HepG2 (cell line): Measurements from ENCODE around the gene SCT. TPM values are rescaled to one million over a fixed set of nuclear protein-coding genes. Genes with fewer than 3 reads are reported as not detected.

Experiments
- CENPX ChIP-seq: sonication (generic); formaldehyde crosslinking; IDR thresholded peaks from 2 replicates; pipeline ENCODE4 v1.9.0; 2021; ENCODE audit warnings: mild to moderate bottlenecking, missing genetic modification reagents, moderate library complexity
- GFI1 ChIP-seq: sonication (generic); formaldehyde crosslinking; IDR thresholded peaks from 2 replicates; pipeline ENCODE4 v1.5.0; 2020; ENCODE audit warnings: missing genetic modification reagents, mild to moderate bottlenecking, borderline replicate concordance
- KLF13 ChIP-seq: sonication (generic); formaldehyde crosslinking; IDR thresholded peaks from 2 replicates; pipeline ENCODE4 v1.4.0; 2020; ENCODE audit warnings: mild to moderate bottlenecking, missing genetic modification reagents
- MED8 ChIP-seq: sonication (generic); formaldehyde crosslinking; IDR thresholded peaks from 2 replicates; pipeline ENCODE4 v1.8.1; 2023; ENCODE audit warnings: mild to moderate bottlenecking, missing genetic modification reagents; ENCODE audit not compliant: insufficient replicate concordance
- MYNN ChIP-seq: sonication (generic); formaldehyde crosslinking; IDR thresholded peaks from 2 replicates; pipeline ENCODE4 v1.4.0; 2020; ENCODE audit warnings: mild to moderate bottlenecking, low read depth, missing genetic modification reagents
- PHF20 ChIP-seq: sonication (generic); formaldehyde crosslinking; IDR thresholded peaks from 2 replicates; pipeline ENCODE4 v1.5.0; 2020; ENCODE audit warnings: mild to moderate bottlenecking, missing genetic modification reagents
- POLR2A ChIP-seq, 2 experiments: IDR thresholded peaks; 2 replicates each; pipeline ENCODE4 v1.6.1; 2011; ENCODE audit warnings: low read depth in 2 of 2, low read length in 2 of 2, mild to moderate bottlenecking in 1 of 2, moderate library complexity in 1 of 2; ENCODE audit not compliant: insufficient read depth in 1 of 2
- POLR2AphosphoS5 ChIP-seq: IDR thresholded peaks from 2 replicates; pipeline ENCODE4 v1.6.1; 2012; ENCODE audit warnings: low read depth, low read length
- PTBP1 ChIP-seq: fragments of 200-400 bp; formaldehyde crosslinking; IDR thresholded peaks from 2 replicates; pipeline ENCODE4 v1.6.1; 2018; ENCODE audit warnings: low read length, low read depth; ENCODE audit not compliant: poor library complexity, severe bottlenecking
- RCOR2 ChIP-seq: IDR thresholded peaks from 2 replicates; pipeline ENCODE4 v1.6.1; 2016; ENCODE audit warnings: missing biosample characterization, missing genetic modification reagents
- ZNF143 ChIP-seq: sonication (generic); formaldehyde crosslinking; IDR thresholded peaks from 2 replicates; pipeline ENCODE4 v1.4.0; 2020; ENCODE audit warnings: missing genetic modification reagents
- ZNF547 ChIP-seq: sonication (generic); formaldehyde crosslinking; IDR thresholded peaks from 2 replicates; pipeline ENCODE4 v1.5.1; 2020; ENCODE audit warnings: mild to moderate bottlenecking, missing genetic modification reagents
- ZNF557 ChIP-seq: sonication (generic); formaldehyde crosslinking; IDR thresholded peaks from 2 replicates; pipeline ENCODE4 v1.4.0; 2020; ENCODE audit warnings: missing genetic modification reagents
- ZNF615 ChIP-seq: sonication (generic); formaldehyde crosslinking; IDR thresholded peaks from 2 replicates; pipeline ENCODE4 v1.5.0; 2020; ENCODE audit warnings: mild to moderate bottlenecking, missing genetic modification reagents, borderline replicate concordance
- ZNF776 ChIP-seq: sonication (generic); formaldehyde crosslinking; IDR thresholded peaks from 2 replicates; pipeline ENCODE4 v1.4.0; 2020; ENCODE audit warnings: mild to moderate bottlenecking, missing genetic modification reagents
- polyA plus RNA-seq, 8 experiments: library from polyadenylated mRNA; depleted of rRNA in 3 of 8; stranded (reverse) in 7 of 8; unstranded in 1 of 8; fragments of >200 nt; fragmentation: Illumina TruSeq in 4 of 8; extraction: Trizol in 4 of 8; gene quantifications; 2 replicates each; pipeline versions ENCODE4 v1.2.1 to v1.2.3, GENCODE V29; 2011 to 2016; ENCODE audit warnings: low read depth in 4 of 8, missing spikeins in 1 of 8, mixed read lengths in 1 of 8; ENCODE audit not compliant: insufficient read depth in 1 of 8
- total RNA-seq, 5 experiments: library from RNA; depleted of rRNA; stranded (reverse); fragments of >200 nt; fragmentation: Illumina TruSeq; extraction: Trizol; gene quantifications; 2 replicates each; pipeline ENCODE4 v1.2.3, GENCODE V29; 2016; ENCODE audit warnings: low read depth in 1 of 5
- TF ChIP-seq, protein P1 (sequence below), 2 experiments: fragments of 450-650 bp in 1 of 2; sonication (generic) in 1 of 2; formaldehyde crosslinking in 1 of 2; IDR thresholded peaks; 2 replicates each; pipeline versions ENCODE4 v1.6.1 to v1.8.0; 2016 to 2022; ENCODE audit warnings: antibody characterized with exemption in 1 of 2, mild to moderate bottlenecking in 1 of 2, missing genetic modification reagents in 1 of 2
- TF ChIP-seq, protein P2 (sequence below): sonication (generic); formaldehyde crosslinking; IDR thresholded peaks from 2 replicates; pipeline ENCODE4 v1.8.0; 2022; ENCODE audit warnings: low read depth, missing genetic modification reagents
- TF ChIP-seq, protein P3 (sequence below): sonication (generic); formaldehyde crosslinking; IDR thresholded peaks from 2 replicates; pipeline ENCODE4 v1.4.0; 2020; ENCODE audit warnings: missing genetic modification reagents

The SCT gene
- total and polyA plus RNA-seq, 2 of the 13 experiments (the other 11 are each of a cell fraction or from before 2014, with no cell fraction given) = not detected

DNA sequence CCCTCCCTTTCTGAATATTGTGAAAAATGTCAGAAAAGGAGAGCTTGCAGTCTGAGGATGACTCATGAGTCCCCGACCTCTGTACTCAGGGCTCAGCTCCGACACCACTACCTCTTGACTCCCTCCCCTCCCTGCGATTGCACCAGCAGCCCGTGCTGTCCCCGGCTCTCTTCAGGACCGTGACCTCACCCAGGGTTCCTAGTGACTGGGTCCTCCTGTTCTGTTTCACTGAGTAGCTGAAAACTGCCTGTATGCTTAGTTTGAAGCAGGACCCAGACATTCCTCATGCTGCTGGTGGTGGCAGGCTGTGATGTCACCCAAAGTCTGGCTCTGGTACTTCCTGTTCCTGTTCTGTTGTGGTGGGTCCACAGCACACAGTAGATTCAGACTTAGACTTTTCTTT lies 39.0 kb downstream of the SCT start (continued):
- TF ChIP-seq, protein P1, sequence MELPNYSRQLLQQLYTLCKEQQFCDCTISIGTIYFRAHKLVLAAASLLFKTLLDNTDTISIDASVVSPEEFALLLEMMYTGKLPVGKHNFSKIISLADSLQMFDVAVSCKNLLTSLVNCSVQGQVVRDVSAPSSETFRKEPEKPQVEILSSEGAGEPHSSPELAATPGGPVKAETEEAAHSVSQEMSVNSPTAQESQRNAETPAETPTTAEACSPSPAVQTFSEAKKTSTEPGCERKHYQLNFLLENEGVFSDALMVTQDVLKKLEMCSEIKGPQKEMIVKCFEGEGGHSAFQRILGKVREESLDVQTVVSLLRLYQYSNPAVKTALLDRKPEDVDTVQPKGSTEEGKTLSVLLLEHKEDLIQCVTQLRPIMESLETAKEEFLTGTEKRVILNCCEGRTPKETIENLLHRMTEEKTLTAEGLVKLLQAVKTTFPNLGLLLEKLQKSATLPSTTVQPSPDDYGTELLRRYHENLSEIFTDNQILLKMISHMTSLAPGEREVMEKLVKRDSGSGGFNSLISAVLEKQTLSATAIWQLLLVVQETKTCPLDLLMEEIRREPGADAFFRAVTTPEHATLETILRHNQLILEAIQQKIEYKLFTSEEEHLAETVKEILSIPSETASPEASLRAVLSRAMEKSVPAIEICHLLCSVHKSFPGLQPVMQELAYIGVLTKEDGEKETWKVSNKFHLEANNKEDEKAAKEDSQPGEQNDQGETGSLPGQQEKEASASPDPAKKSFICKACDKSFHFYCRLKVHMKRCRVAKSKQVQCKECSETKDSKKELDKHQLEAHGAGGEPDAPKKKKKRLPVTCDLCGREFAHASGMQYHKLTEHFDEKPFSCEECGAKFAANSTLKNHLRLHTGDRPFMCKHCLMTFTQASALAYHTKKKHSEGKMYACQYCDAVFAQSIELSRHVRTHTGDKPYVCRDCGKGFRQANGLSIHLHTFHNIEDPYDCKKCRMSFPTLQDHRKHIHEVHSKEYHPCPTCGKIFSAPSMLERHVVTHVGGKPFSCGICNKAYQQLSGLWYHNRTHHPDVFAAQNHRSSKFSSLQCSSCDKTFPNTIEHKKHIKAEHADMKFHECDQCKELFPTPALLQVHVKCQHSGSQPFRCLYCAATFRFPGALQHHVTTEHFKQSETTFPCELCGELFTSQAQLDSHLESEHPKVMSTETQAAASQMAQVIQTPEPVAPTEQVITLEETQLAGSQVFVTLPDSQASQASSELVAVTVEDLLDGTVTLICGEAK (IDR thresholded peaks at IDR 0.05) = no peak
- TF ChIP-seq, protein P1 (CRISPR knock-in tag; IDR thresholded peaks at IDR 0.05) = no peak
- TF ChIP-seq MYNN (CRISPR knock-in tag) (no peak), PHF20 (CRISPR knock-in tag) (no peak), POLR2AphosphoS5 (no peak), PTBP1 (no peak), ZNF615 (no peak), MED8 (CRISPR knock-in tag) (no peak), ZNF143 (CRISPR knock-in tag) (no peak), ZNF547 (CRISPR knock-in tag) (no peak), RCOR2 (CRISPR knock-in tag) (peak; percentile 71), ZNF557 (CRISPR knock-in tag) (0 out of 2 replicates have a peak, but pooled peaks have one; percentile 33), ZNF776 (no peak), POLR2A (IDR thresholded peaks at IDR 0.05; ENCODE audit: insufficient read depth in 1 of 2, low read depth in 2 of 2, low read length in 2 of 2) (0 out of 4 replicates have a peak, but pooled peaks of 1 of the 2 experiments have one; percentile 21), GFI1 (CRISPR knock-in tag) (no peak), KLF13 (CRISPR knock-in tag) (no peak), CENPX (no peak)
- TF ChIP-seq, protein P2, sequence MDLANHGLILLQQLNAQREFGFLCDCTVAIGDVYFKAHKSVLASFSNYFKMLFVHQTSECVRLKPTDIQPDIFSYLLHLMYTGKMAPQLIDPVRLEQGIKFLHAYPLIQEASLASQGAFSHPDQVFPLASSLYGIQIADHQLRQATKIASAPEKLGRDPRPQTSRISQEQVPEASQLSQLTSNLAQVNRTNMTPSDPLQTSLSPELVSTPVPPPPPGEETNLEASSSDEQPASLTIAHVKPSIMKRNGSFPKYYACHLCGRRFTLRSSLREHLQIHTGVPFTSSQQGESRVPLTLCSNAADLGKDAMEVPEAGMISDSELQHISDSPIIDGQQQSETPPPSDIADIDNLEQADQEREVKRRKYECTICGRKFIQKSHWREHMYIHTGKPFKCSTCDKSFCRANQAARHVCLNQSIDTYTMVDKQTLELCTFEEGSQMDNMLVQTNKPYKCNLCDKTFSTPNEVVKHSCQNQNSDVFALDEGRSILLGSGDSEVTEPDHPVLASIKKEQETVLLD = no peak
- TF ChIP-seq, protein P3, sequence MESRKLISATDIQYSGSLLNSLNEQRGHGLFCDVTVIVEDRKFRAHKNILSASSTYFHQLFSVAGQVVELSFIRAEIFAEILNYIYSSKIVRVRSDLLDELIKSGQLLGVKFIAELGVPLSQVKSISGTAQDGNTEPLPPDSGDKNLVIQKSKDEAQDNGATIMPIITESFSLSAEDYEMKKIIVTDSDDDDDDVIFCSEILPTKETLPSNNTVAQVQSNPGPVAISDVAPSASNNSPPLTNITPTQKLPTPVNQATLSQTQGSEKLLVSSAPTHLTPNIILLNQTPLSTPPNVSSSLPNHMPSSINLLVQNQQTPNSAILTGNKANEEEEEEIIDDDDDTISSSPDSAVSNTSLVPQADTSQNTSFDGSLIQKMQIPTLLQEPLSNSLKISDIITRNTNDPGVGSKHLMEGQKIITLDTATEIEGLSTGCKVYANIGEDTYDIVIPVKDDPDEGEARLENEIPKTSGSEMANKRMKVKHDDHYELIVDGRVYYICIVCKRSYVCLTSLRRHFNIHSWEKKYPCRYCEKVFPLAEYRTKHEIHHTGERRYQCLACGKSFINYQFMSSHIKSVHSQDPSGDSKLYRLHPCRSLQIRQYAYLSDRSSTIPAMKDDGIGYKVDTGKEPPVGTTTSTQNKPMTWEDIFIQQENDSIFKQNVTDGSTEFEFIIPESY (CRISPR knock-in tag) = 0 out of 2 replicates have a peak, but pooled peaks have one; percentile 51
